Activated CD4-positive, alpha-beta T cell treated with anti-CD3 and anti-CD28 coated beads, Interleukin-2, amount 10 ng/mL, durations not matched to agents 7 days and 5 days (primary cell): ENCODE data around the gene LRRC8A. TPM values are rescaled to one million over a fixed set of nuclear protein-coding genes. Genes with fewer than 3 reads are reported as not detected.
A peak's percentile ranks its signal among the peaks of the same experiment; 100 is the strongest.
"Not testable (repeated sequence)": the region's sequence is repeated elsewhere in the genome, so short reads cannot be mapped to it uniquely, and the experiment has no call there.

Experiments
- CTCF ChIA-PET: fragments of 350-600 bp; sonication (Branson Sonifier 250); formaldehyde crosslinking; loops from one replicate; lab custom pipeline; 2021; ENCODE audit warnings: antibody characterized with exemption; lab: Charles Lee
- POLR2A ChIA-PET: fragments of 350-600 bp; sonication (Branson Sonifier 250); formaldehyde crosslinking; loops from one replicate; lab custom pipeline; 2021; ENCODE audit warnings: antibody characterized with exemption; lab: Charles Lee
- DNase-seq: peaks from one replicate; pipeline ENCODE4 v3.0.0-alpha.2; 2020
- H3K27ac Mint-ChIP-seq: one replicate; pipeline ENCODE4 v1.8.0; 2021; ENCODE audit warnings: mild to moderate bottlenecking, moderate library complexity, mixed read lengths
- H3K27me3 Mint-ChIP-seq: one replicate; pipeline ENCODE4 v1.8.0; 2021; ENCODE audit warnings: mixed read lengths
- H3K36me3 Mint-ChIP-seq: one replicate; pipeline ENCODE4 v1.8.0; 2021; ENCODE audit warnings: low read depth, mixed read lengths
- H3K4me1 Mint-ChIP-seq: one replicate; pipeline ENCODE4 v1.8.0; 2021; ENCODE audit warnings: mixed read lengths
- H3K4me3 Mint-ChIP-seq: one replicate; pipeline ENCODE4 v1.8.0; 2021; ENCODE audit warnings: mild to moderate bottlenecking, moderate library complexity, mixed read lengths
- H3K9me3 Mint-ChIP-seq: one replicate; pipeline ENCODE4 v1.8.0; 2021; ENCODE audit warnings: mixed read lengths
- total RNA-seq, 2 experiments: library from RNA; stranded (reverse); gene quantifications; one replicate each; pipeline ENCODE4 v1.2.3, GENCODE V29; 2021

Gene LRRC8A
- total RNA-seq, 2 experiments from 2014 or later: 42.4 to 48.0 TPM

- H3K27ac Mint-ChIP-seq: no peak overlapping the region
Measured at GRCh38 chr9:128940271-128940921, 58.5 kb downstream of the LRRC8A start.

GRCh38 chr9:128940946-128941755 is 59.2 kb downstream of the LRRC8A start:
- H3K27ac Mint-ChIP-seq: no peak overlapping the region
- CTCF ChIA-PET: interaction anchor here (0.5 kb wide), 2 partner anchors 92 to 407 kb away, joined by 3 to 5 read pairs; no protein-coding TSS in a partner anchor
- H3K36me3 Mint-ChIP-seq: peaks cover 2% of the 10 kb centered on the region

More at GRCh38 chr9:128940271-128940921, 58.5 kb downstream of the LRRC8A start:
- H3K9me3 Mint-ChIP-seq: no peaks in the 10 kb centered on the region
- no peak overlapping the region for H3K4me3 Mint-ChIP-seq
- H3K4me1 Mint-ChIP-seq: no peaks in the 10 kb centered on the region
- CTCF ChIA-PET: interaction anchor here (0.5 to 1.0 kb wide), 2 partner anchors 63 to 91 kb away, joined by 3 to 5 read pairs; no protein-coding TSS in a partner anchor
- H3K36me3 Mint-ChIP-seq: no peaks in the 10 kb centered on the region
- no peaks in the 10 kb centered on the region for H3K27me3 Mint-ChIP-seq
- no peak for DNase-seq
- POLR2A ChIA-PET: no interaction called here

GRCh38 chr9:128943832-128944620 is 62.1 kb downstream of the LRRC8A start:
- H3K36me3 Mint-ChIP-seq: peaks cover 6% of the 10 kb centered on the region
- no peak for DNase-seq
- no peak overlapping the region for H3K27ac Mint-ChIP-seq
- no peaks in the 10 kb centered on the region for H3K27me3 Mint-ChIP-seq
- ChIA-PET POLR2A (no interaction called here), CTCF (interaction anchor here (0.6 kb wide), 1 partner anchor 70 kb away, joined by 3 read pairs; no protein-coding TSS in a partner anchor)
- H3K4me3 Mint-ChIP-seq: no peak overlapping the region
- H3K4me1 Mint-ChIP-seq: peaks cover 24% of the 10 kb centered on the region
- no peaks in the 10 kb centered on the region for H3K9me3 Mint-ChIP-seq

More at GRCh38 chr9:128940946-128941755, 59.2 kb downstream of the LRRC8A start:
- Mint-ChIP-seq H3K4me1 (peaks cover 7% of the 10 kb centered on the region), H3K9me3 (no peaks in the 10 kb centered on the region), H3K27me3 (no peaks in the 10 kb centered on the region), H3K4me3 (no peak overlapping the region)
- POLR2A ChIA-PET: no interaction called here
- no peak for DNase-seq

- H3K4me1 Mint-ChIP-seq: peaks cover 25% of the 10 kb centered on the region
- H3K27ac Mint-ChIP-seq, DNase-seq, H3K36me3 Mint-ChIP-seq, H3K9me3 Mint-ChIP-seq, H3K27me3 Mint-ChIP-seq, POLR2A ChIA-PET, H3K4me3 Mint-ChIP-seq: not testable (repeated sequence)
- CTCF ChIA-PET: interaction anchor here (0.7 to 1.2 kb wide), 3 partner anchors 8 to 787 kb away, joined by 3 to 7 read pairs (median 4); no protein-coding TSS in a partner anchor
Measured at GRCh38 chr9:128944966-128945365, 63.0 kb downstream of the LRRC8A start.

GRCh38 chr9:128945798-128946501 is 64.0 kb downstream of the LRRC8A start:
- peaks cover 6% of the 10 kb centered on the region for H3K36me3 Mint-ChIP-seq
- peak overlapping the region; percentile 95 for H3K4me3 Mint-ChIP-seq
- peaks cover 27% of the 10 kb centered on the region for H3K4me1 Mint-ChIP-seq
- H3K27ac Mint-ChIP-seq: peak overlapping the region; percentile 96
- ChIA-PET CTCF (interaction anchor here (0.6 to 1.2 kb wide), 3 partner anchors 9 to 75 kb away, joined by 3 to 7 read pairs (median 6); no protein-coding TSS in a partner anchor), POLR2A (no interaction called here)
- no peak for DNase-seq
- no peaks in the 10 kb centered on the region for H3K27me3 Mint-ChIP-seq
- no peaks in the 10 kb centered on the region for H3K9me3 Mint-ChIP-seq

GRCh38 chr9:128946571-128947276 is 64.8 kb downstream of the LRRC8A start:
- Mint-ChIP-seq H3K4me1 (peaks cover 29% of the 10 kb centered on the region), H3K36me3 (peaks cover 8% of the 10 kb centered on the region), H3K9me3 (no peaks in the 10 kb centered on the region), H3K27ac (peak overlapping the region; percentile 96), H3K27me3 (no peaks in the 10 kb centered on the region), H3K4me3 (peak overlapping the region; percentile 95)
- CTCF ChIA-PET: no interaction called here
- POLR2A ChIA-PET: no interaction called here
- no peak for DNase-seq

- Mint-ChIP-seq H3K27ac (peak overlapping the region; percentile 96), H3K9me3 (no peaks in the 10 kb centered on the region), H3K4me3 (peak overlapping the region; percentile 95), H3K4me1 (peaks cover 29% of the 10 kb centered on the region), H3K36me3 (peaks cover 8% of the 10 kb centered on the region), H3K27me3 (no peaks in the 10 kb centered on the region)
- ChIA-PET POLR2A (no interaction called here), CTCF (no interaction called here)
- DNase-seq: no peak
Measured at GRCh38 chr9:128947277-128947526, 65.3 kb downstream of the LRRC8A start.

GRCh38 chr9:128947527-128948301 is 65.8 kb downstream of the LRRC8A start, which contains the start of the genes DOLK and NUP188:
Gene DOLK, minus strand, starts transcription at chr9:128947603. Its CDS starts 300 bp downstream, at chr9:128947303.
Gene NUP188, plus strand, starts transcription at chr9:128947699. Its CDS starts 21 bp downstream, at chr9:128947720.
- Mint-ChIP-seq H3K27ac (peak within 1 kb of the TSS; percentile 96), H3K4me1 (peaks cover 29% of the 10 kb centered on the region), H3K36me3 (peaks cover 12% of the 10 kb centered on the region), H3K9me3 (no peaks in the 10 kb centered on the region), H3K27me3 (no peaks in the 10 kb centered on the region), H3K4me3 (peak within 1 kb of the TSS; percentile 95)
- DNase-seq: peak; percentile 98
- POLR2A ChIA-PET: no interaction called here
- CTCF ChIA-PET: interaction anchor here (0.6 to 1.0 kb wide), 4 partner anchors 17 to 842 kb away, joined by 3 read pairs; partner anchors contain the start of gene ENDOG

GRCh38 chr9:128961403-128961802 is 79.5 kb downstream of the LRRC8A start:
- H3K27ac Mint-ChIP-seq, POLR2A ChIA-PET, H3K4me3 Mint-ChIP-seq, H3K27me3 Mint-ChIP-seq, H3K4me1 Mint-ChIP-seq, H3K9me3 Mint-ChIP-seq, DNase-seq: not testable (repeated sequence)
- CTCF ChIA-PET: interaction anchor here (0.6 kb wide), 1 partner anchor 21 kb away, joined by 6 read pairs; no protein-coding TSS in a partner anchor
- H3K36me3 Mint-ChIP-seq: peaks cover 31% of the 10 kb centered on the region
